GM21390 (cell line): ENCODE results near the gene CACNA1D.
"Not testable (repeated sequence)": the region's sequence is repeated elsewhere in the genome, so short reads cannot be mapped to it uniquely, and the experiment has no call there.

ENCODE experiments used
- ATAC-seq: cut with Tn5 transposase; IDR thresholded peaks from one replicate; pipeline ENCODE4 v1.9.1; 2021; ENCODE audit not compliant: unreplicated experiment

The CACNA1D gene

GRCh38 chr3:53493963-53494791 lies at the start of gene CACNA1D:
Gene CACNA1D, plus strand, starts transcription at chr3:53494611. Its CDS starts 556 bp downstream, at chr3:53495167.
- no peak for ATAC-seq

- no peak for ATAC-seq
These were observed 37.3 kb upstream of the CACNA1D start for GRCh38 chr3:53457068-53457467.

GRCh38 chr3:53460326-53460725 lies 34.1 kb upstream of the CACNA1D start:
- no peak for ATAC-seq

- no peak for ATAC-seq
These were observed 30.0 kb upstream of the CACNA1D start for GRCh38 chr3:53464424-53464823.

- ATAC-seq = not testable (repeated sequence)
These were observed 24.7 kb upstream of the CACNA1D start for GRCh38 chr3:53469758-53470157.

DNA sequence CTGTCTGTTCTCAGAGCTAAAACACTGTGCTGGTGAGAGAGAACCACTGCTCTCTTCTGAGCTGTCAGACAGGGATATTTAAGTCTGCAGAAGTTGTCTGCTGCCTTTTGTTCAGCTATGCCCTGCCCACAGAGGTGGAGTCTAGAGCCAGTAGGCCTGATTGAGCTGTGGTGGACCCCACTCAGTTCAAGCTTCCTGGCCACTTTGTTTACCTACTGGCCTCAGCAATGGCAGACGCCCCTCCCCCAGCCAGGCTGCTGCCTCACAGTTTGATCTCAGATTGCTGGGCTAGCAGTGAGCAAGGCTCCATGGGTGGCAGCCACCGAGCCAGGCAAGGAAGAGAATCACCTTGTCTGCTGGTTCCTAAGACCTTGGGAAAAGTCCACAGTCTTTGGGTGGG lies 21.0 kb upstream of the CACNA1D start:
- ATAC-seq = no peak

- not testable (repeated sequence) for ATAC-seq
These were observed 18.0 kb upstream of the CACNA1D start for GRCh38 chr3:53476372-53476771.

- not testable (repeated sequence) for ATAC-seq
These were observed 16.7 kb upstream of the CACNA1D start for GRCh38 chr3:53477689-53478088.

- no peak for ATAC-seq
These were observed 16.1 kb upstream of the CACNA1D start for GRCh38 chr3:53478166-53478830.

GRCh38 chr3:53478921-53479664 lies 15.3 kb upstream of the CACNA1D start:
- no peak for ATAC-seq

- no peak for ATAC-seq
These were observed 12.2 kb upstream of the CACNA1D start for GRCh38 chr3:53482227-53482626.

DNA sequence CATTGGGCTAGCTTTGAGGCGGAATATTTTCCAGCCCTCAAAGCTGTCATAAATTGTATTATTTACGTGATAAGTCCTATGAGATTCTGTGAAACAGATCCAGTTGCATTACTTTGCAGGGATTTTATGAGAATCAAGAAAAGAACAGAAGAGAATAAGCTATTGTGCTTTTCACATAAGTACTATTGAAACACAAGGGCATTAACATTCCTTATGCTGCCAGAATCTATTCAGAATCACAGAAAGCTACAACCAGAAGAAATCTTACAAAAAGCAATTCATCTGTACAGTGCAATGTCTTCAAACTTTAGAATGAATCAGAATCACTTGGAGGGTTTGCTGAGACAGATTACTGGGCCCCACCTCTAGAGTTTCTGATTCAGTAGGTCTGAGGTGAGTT lies 10.6 kb upstream of the CACNA1D start:
- no peak for ATAC-seq

DNA sequence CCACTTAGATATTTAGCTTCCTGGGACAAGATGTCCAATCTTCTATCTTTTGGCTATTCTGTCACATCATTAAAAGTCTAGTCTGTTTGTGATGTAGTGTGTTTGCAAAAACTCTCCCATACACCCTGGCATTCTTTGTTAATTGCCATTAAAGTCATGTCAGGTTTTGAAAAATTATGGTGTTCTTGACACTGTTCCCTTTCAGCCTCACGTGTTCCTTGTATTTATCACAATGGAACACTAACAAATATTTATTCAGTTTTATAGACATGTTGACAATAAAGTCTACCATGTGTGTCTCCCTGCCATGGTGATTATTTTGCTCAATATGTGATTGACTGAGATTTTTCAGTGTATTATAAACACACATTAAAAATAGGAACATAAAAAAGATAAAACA lies 9.4 kb upstream of the CACNA1D start:
- no peak for ATAC-seq

DNA sequence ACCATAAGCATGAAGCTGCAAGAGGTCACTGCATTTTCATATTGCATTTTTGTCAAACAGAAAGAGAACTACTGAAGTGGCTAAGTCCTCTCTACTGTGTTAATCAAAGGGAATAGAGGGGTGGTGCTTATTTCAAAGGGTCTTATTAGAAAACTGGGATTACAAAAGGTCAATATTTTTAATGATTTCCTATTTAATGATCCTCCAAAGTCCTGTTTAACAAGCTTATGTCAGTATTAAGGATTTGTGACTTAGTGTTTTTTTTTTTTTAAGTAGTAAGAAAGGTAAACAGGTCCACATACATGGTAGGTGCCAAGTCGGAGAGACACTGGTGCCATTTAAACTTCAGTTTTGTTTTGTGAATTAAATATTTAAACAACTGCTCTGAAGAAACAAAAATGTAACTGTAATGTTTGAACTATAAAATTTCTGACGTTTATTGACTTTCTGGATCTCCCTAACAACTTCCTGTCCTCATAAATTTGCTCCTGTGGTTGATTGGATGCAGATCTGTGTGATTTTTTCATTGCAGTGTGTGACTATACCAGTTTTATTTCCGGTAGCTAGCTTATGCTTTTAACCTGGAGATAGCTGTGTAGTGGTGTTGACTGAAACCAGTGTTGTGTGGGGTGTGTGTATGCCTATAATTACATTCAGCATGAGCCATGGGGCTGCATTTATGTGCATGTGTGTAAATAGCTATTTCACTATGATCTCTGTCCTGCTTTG lies 8.6 kb upstream of the CACNA1D start:
- ATAC-seq = no peak

DNA sequence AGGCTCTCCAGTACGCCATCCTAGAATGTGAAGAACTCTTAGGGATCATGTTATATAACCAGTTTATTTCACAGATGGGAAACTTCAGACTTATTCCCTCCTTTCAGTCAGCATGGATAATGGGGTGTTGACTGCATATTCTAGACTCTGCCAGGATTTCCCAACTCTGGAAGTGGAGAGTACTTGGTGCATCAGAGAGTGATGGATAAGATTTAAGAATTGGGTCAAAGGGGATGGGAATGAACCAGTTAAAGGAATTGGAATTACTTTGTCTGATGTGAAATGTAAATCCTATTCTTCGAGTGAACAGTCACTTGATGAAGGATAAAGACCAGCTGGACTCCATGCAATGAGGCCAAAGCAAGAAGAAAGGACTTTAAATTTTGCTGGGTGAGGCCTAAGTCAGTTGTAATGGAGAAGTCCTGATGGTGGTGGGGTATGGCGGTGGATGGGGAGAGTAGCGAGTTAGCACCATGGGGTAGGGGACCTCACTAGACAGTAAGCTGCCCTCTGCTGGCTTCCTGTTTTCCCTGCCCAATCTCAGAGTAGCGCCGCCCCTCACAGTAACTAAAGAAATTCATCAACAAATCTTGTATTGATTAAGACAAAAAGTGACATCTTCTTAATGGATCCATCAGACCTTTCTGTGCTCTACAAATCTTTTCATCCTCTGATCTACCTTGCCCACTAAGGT lies 7.3 kb upstream of the CACNA1D start:
- ATAC-seq = no peak

DNA sequence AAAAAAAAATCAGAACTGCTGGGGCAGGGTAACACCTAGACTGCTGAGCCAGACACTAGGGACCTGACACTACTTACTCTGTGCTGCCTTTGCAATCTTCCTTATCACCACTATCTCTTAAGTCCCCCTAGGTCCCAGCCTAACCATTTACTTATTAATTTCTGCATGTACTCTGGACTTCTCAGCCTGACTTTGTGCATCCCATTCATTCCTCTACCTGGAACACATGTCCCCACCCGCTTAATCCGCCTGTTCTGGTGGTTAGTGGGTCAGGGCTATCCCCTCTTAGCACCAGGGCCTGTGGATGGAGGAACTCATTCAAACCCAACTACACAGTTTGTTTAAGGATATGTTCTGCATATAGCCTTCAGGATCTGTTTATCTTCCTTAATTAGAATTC lies 5.0 kb upstream of the CACNA1D start:
- no peak for ATAC-seq

DNA sequence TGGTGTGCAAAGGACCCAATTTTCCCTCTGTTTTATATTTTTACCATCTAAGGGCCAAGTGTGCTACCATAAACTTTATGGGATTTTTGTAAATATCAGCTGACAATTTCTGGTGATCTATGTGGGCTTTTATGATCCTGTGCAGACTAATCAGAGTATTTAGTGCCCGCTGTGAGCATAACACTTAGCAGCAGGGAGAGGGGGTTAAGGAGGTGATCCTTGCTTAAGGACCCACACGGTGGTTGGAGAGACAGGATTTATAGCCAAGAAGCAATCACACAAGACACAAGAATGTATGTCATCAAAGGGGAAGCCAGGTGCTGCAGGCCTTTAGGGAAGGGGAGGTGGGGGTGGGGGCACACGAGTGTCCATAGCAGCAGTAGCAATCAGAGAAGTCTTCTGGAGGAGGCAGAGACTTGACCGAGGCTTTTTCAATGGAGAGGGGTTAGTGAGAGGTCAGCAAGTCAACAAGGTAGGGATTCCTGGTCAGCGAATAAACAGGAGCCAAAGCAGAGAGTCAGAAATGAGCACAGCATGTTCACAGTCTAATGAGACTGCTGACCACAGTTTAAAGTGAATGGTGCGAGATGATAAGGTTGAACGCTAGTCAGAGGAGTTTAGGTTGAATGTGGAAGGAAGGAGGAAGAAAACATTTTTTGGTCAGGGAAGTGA lies 4.5 kb upstream of the CACNA1D start:
- ATAC-seq = no peak

DNA sequence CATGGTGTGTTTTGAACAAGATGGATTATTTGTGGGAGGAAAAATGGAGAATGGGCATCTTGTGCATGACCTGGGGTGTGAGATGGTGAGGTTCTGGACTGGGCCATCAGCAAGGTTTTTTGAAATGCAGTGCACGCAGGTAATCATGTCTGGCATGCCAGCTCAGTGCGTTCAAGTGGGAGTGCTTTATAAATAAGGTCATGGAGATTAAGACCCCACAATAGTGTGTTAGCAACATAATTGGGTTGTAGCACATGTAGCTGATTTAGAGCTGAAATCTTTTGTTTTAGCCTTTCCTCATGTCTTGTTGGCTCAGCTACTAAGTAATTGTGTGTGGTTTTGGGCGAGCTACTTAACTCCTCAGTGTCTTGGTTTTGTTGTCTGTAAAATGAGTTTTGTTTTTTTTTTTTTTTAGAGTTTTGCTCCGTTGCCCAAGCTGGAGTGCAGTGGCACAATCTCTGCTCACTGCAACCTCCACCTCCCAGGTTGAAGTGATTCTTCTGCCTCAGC lies 3.9 kb upstream of the CACNA1D start:
- ATAC-seq = no peak

DNA sequence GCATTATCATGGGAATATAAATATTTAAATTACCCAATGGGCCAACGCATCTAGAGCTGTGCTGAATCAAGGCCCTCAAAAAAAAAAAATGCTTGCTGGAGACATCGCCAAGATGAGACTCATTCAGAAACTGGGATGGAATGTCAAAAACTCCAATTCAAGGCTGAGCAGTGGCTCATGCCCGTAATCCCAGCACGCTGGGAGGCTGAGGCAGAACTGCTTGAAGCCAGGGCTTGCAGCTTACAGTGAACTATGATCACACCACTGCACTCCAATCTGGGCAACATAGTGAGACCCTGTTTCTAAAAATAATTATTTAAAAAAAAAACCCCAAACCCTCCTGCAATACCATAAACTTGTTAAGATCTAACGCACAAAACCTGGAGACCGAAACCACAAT lies 3.1 kb upstream of the CACNA1D start:
- ATAC-seq = no peak

DNA sequence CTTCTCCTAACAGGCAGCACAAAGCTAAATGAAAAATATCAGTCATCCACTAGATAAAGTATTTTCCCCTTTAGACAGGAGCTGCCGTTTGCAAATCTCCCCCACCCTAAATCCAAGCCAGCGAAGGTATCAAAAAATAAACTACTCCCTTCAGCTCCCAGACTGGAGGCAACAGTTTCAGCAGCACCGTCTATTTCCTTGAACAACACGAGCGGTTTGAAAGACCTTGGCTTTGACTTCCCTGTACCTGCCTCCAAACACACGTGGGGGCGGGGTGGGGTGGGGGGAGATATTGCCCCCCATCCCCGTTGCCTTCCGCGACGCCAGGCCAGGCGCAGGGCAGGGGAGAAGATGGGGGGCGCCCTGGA lies 832 bp upstream of the CACNA1D start:
- ATAC-seq = no peak
